SK-N-SH treated with all-trans-retinoic acid at 6 μM for 48 hours (cell line): ENCODE data around the gene AP1G2.

Source experiments
- ATAC-seq: fragments of 200-7000 bp; cut with Tn5 transposase; 3 replicates; pipeline ENCODE4 v1.9.1; 2020; ENCODE audit warnings: mild to moderate bottlenecking, moderate library complexity
- ARNTL ChIP-seq: fragments of 450-650 bp; formaldehyde crosslinking; IDR thresholded peaks from 2 replicates; pipeline ENCODE4 v1.5.0; 2020; ENCODE audit warnings: low read depth, mild to moderate bottlenecking, moderate library complexity, borderline replicate concordance
- BACH2 ChIP-seq: fragments of 250-450 bp; sonication (Bioruptor Pico); IDR thresholded peaks from 2 replicates; pipeline ENCODE4 v1.9.0; 2021; ENCODE audit warnings: mild to moderate bottlenecking, borderline replicate concordance
- CSDC2 ChIP-seq: fragments of 250-450 bp; sonication (Bioruptor Pico); IDR thresholded peaks from 2 replicates; pipeline ENCODE4 v1.5.0; 2020; ENCODE audit warnings: mild to moderate bottlenecking, moderate library complexity
- ESRRG ChIP-seq: fragments of 250-450 bp; sonication (Bioruptor Pico); IDR thresholded peaks from 2 replicates; pipeline ENCODE4 v1.6.1; 2021; ENCODE audit warnings: mild to moderate bottlenecking
- GLIS3 ChIP-seq: fragments of 250-450 bp; sonication (Bioruptor Pico); IDR thresholded peaks from 2 replicates; pipeline ENCODE4 v1.5.0; 2020; ENCODE audit warnings: mild to moderate bottlenecking, moderate library complexity
- ISL1 ChIP-seq: fragments of 250-450 bp; sonication (Bioruptor Pico); IDR thresholded peaks from 2 replicates; pipeline ENCODE4 v2.1.2; 2022; ENCODE audit warnings: mild to moderate bottlenecking, moderate library complexity
- OSR1 ChIP-seq: fragments of 250-450 bp; sonication (Bioruptor Pico); IDR thresholded peaks from 2 replicates; pipeline ENCODE4 v1.8.0; 2022; ENCODE audit warnings: moderate library complexity, mild to moderate bottlenecking, inconsistent platforms
- PPARA ChIP-seq: fragments of 250-450 bp; sonication (Bioruptor Pico); IDR thresholded peaks from 2 replicates; pipeline ENCODE4 v1.5.0; 2020; ENCODE audit warnings: mild to moderate bottlenecking, borderline replicate concordance
- RARB ChIP-seq: fragments of 250-450 bp; sonication (Bioruptor Pico); IDR thresholded peaks from 2 replicates; pipeline ENCODE4 v1.8.0; 2021; ENCODE audit warnings: mild to moderate bottlenecking, moderate library complexity
- SNAI2 ChIP-seq: fragments of 250-450 bp; sonication (Bioruptor Pico); IDR thresholded peaks from 2 replicates; pipeline ENCODE4 v1.5.0; 2020; ENCODE audit warnings: mild to moderate bottlenecking, moderate library complexity
- TCF4 ChIP-seq: fragments of 250-450 bp; sonication (Bioruptor Pico); IDR thresholded peaks from 2 replicates; pipeline ENCODE4 v1.8.0; 2021; ENCODE audit warnings: mild to moderate bottlenecking, moderate library complexity, borderline replicate concordance
- TOX ChIP-seq: fragments of 250-450 bp; sonication (Bioruptor Pico); IDR thresholded peaks from 2 replicates; pipeline ENCODE4 v1.8.0; 2021; ENCODE audit warnings: mild to moderate bottlenecking, moderate library complexity, borderline replicate concordance
- ZC3H10 ChIP-seq: fragments of 250-450 bp; sonication (Bioruptor Pico); IDR thresholded peaks from 2 replicates; pipeline ENCODE4 v1.5.1; 2021; ENCODE audit warnings: mild to moderate bottlenecking, moderate library complexity
- ZFP3 ChIP-seq: fragments of 250-450 bp; sonication (Bioruptor Pico); IDR thresholded peaks from 2 replicates; pipeline ENCODE4 v1.5.0; 2020; ENCODE audit warnings: mild to moderate bottlenecking, moderate library complexity
- ZFP30 ChIP-seq: fragments of 450-650 bp; formaldehyde crosslinking; IDR thresholded peaks from 2 replicates; pipeline ENCODE4 v1.5.0; 2022; ENCODE audit warnings: mild to moderate bottlenecking, moderate library complexity
- ZNF565 ChIP-seq: fragments of 450-650 bp; formaldehyde crosslinking; conservative IDR thresholded peaks from 2 replicates; pipeline ENCODE4 v1.5.0; 2020; ENCODE audit warnings: low read depth, mild to moderate bottlenecking, moderate library complexity
- ZNF70 ChIP-seq: fragments of 450-650 bp; formaldehyde crosslinking; IDR thresholded peaks from 2 replicates; pipeline ENCODE4 v1.5.0; 2020; ENCODE audit warnings: mild to moderate bottlenecking, moderate library complexity
- ZNF8 ChIP-seq: fragments of 450-650 bp; formaldehyde crosslinking; IDR thresholded peaks from 2 replicates; pipeline ENCODE4 v1.5.0; 2020; ENCODE audit warnings: mild to moderate bottlenecking, moderate library complexity
- TF ChIP-seq, protein P1 (sequence below): fragments of 250-450 bp; sonication (Bioruptor Pico); IDR thresholded peaks from 2 replicates; pipeline ENCODE4 v1.8.0; 2020; ENCODE audit warnings: mild to moderate bottlenecking, moderate library complexity, borderline replicate concordance
- TF ChIP-seq, protein P2 (sequence below): fragments of 250-450 bp; sonication (Bioruptor Pico); IDR thresholded peaks from 2 replicates; pipeline ENCODE4 v1.8.0; 2021; ENCODE audit warnings: low read depth, mild to moderate bottlenecking, moderate library complexity, borderline replicate concordance
- TF ChIP-seq, protein P3 (sequence below): fragments of 250-450 bp; sonication (Bioruptor Pico); IDR thresholded peaks from 2 replicates; pipeline ENCODE4 v1.5.0; 2020; ENCODE audit warnings: mild to moderate bottlenecking, moderate library complexity
- TF ChIP-seq, protein P4 (sequence below): fragments of 250-450 bp; sonication (Bioruptor Pico); IDR thresholded peaks from 2 replicates; pipeline ENCODE4 v1.5.1; 2021; ENCODE audit warnings: mild to moderate bottlenecking, moderate library complexity
- TF ChIP-seq, protein P5 (sequence below): fragments of 250-450 bp; sonication (Bioruptor Pico); IDR thresholded peaks from 2 replicates; pipeline ENCODE4 v1.5.1; 2020; ENCODE audit warnings: low read depth, mild to moderate bottlenecking, moderate library complexity

Gene AP1G2

DNA sequence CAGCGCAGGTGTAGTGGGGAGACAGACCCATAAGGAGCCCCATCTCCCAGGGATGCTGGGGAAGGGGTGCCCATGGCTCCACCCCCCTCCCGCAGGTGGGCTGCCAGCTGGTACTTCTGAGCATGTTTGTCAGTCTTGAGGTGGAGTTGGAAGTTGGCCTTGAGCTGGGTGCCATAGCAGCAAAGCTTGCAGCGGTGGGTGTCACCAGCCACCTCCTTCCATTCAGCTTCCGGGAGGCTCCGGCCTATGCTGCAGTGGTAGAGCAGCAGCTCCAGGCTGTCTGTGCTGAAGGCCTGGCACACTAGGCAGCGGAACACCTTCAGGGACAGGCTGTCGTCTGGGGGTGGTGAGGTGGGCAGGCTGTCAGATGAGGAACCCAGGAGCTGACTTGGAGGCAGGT lies 34.9 kb downstream of the AP1G2 start (continued):
- no peak for TF ChIP-seq TCF4 (CRISPR knock-in tag)
- TF ChIP-seq ZNF8 (CRISPR knock-in tag) = no peak
- TF ChIP-seq OSR1 (CRISPR knock-in tag) = no peak
- TF ChIP-seq, all 23 proteins: peak for 0

DNA sequence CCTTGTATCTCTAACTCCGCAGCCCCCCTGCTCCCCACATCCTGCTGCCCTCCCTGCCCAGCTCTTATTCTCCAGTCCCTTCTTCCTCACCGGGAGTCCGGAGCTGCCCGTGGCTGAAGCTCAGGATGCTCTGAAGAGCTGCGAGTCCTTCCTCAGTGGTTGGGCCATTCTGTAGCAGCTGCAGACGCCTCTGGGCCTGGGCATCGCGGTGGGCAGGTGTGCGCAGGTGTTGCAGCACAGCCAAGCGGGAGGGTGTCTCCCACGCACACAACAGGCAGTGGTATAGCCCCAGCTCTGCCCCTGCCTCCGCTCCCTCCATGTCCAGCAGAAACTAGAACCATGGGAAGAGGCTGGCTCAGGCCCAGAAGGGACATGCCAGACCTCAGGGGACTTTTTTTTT lies 36.2 kb downstream of the AP1G2 start:
- no peak for ATAC-seq

DNA sequence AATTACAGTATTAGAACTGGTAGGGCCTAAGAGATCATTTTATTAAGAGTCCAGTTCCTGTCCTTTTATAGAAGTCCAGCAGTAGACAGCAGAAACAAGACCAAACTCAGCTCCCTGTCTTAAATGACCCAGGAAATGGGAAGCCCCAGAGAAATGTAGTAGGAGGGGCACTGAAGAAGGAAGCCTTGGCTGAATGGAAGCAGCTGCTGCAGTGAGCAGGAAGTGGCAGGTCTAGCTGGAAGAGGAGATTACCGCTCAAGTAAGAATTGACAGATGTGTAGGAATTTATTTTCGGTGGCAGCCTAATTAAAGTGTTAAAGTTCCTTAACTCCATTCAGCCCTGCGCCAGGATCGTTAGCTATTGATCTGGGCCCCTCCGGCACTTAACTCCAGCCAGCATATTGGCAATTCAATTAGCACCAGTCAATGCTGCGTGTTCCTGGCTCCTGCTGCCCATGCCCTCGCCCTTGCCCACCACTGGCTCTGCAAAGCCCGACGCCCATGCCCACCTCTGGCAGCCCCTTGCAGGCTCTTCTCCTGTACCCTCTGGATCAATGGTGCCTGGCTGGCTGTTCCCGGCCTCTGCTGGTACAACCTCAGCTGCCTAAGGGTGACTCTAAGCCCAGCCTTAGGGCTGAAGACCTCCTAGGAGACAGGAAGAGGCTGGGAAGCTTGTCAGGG lies 37.1 kb downstream of the AP1G2 start:
- ATAC-seq = no peak
- TF ChIP-seq, protein P1, sequence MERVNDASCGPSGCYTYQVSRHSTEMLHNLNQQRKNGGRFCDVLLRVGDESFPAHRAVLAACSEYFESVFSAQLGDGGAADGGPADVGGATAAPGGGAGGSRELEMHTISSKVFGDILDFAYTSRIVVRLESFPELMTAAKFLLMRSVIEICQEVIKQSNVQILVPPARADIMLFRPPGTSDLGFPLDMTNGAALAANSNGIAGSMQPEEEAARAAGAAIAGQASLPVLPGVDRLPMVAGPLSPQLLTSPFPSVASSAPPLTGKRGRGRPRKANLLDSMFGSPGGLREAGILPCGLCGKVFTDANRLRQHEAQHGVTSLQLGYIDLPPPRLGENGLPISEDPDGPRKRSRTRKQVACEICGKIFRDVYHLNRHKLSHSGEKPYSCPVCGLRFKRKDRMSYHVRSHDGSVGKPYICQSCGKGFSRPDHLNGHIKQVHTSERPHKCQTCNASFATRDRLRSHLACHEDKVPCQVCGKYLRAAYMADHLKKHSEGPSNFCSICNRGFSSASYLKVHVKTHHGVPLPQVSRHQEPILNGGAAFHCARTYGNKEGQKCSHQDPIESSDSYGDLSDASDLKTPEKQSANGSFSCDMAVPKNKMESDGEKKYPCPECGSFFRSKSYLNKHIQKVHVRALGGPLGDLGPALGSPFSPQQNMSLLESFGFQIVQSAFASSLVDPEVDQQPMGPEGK (CRISPR knock-in tag) = no peak
- TF ChIP-seq ZFP30 (CRISPR knock-in tag) (no peak), TOX (no peak), ZNF70 (CRISPR knock-in tag) (no peak), ZNF565 (CRISPR knock-in tag) (no peak), TCF4 (CRISPR knock-in tag) (no peak)
- TF ChIP-seq, protein P2, sequence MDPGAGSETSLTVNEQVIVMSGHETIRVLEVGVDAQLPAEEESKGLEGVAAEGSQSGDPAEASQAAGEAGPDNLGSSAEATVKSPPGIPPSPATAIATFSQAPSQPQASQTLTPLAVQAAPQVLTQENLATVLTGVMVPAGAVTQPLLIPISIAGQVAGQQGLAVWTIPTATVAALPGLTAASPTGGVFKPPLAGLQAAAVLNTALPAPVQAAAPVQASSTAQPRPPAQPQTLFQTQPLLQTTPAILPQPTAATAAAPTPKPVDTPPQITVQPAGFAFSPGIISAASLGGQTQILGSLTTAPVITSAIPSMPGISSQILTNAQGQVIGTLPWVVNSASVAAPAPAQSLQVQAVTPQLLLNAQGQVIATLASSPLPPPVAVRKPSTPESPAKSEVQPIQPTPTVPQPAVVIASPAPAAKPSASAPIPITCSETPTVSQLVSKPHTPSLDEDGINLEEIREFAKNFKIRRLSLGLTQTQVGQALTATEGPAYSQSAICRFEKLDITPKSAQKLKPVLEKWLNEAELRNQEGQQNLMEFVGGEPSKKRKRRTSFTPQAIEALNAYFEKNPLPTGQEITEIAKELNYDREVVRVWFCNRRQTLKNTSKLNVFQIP (CRISPR knock-in tag) = no peak

More for the DNA sequence above, 36.2 kb downstream of the AP1G2 start:
- TF ChIP-seq OSR1 (CRISPR knock-in tag) (no peak), GLIS3 (CRISPR knock-in tag) (no peak), SNAI2 (CRISPR knock-in tag) (no peak), PPARA (no peak), TOX (no peak), ARNTL (CRISPR knock-in tag) (no peak), RARB (CRISPR knock-in tag) (no peak), BACH2 (CRISPR knock-in tag) (no peak), ESRRG (CRISPR knock-in tag) (no peak), CSDC2 (CRISPR knock-in tag) (no peak), ZC3H10 (CRISPR knock-in tag) (no peak), ZNF8 (CRISPR knock-in tag) (no peak), ZFP3 (no peak), ZNF70 (CRISPR knock-in tag) (no peak), ISL1 (CRISPR knock-in tag) (no peak)
- TF ChIP-seq, protein P3, sequence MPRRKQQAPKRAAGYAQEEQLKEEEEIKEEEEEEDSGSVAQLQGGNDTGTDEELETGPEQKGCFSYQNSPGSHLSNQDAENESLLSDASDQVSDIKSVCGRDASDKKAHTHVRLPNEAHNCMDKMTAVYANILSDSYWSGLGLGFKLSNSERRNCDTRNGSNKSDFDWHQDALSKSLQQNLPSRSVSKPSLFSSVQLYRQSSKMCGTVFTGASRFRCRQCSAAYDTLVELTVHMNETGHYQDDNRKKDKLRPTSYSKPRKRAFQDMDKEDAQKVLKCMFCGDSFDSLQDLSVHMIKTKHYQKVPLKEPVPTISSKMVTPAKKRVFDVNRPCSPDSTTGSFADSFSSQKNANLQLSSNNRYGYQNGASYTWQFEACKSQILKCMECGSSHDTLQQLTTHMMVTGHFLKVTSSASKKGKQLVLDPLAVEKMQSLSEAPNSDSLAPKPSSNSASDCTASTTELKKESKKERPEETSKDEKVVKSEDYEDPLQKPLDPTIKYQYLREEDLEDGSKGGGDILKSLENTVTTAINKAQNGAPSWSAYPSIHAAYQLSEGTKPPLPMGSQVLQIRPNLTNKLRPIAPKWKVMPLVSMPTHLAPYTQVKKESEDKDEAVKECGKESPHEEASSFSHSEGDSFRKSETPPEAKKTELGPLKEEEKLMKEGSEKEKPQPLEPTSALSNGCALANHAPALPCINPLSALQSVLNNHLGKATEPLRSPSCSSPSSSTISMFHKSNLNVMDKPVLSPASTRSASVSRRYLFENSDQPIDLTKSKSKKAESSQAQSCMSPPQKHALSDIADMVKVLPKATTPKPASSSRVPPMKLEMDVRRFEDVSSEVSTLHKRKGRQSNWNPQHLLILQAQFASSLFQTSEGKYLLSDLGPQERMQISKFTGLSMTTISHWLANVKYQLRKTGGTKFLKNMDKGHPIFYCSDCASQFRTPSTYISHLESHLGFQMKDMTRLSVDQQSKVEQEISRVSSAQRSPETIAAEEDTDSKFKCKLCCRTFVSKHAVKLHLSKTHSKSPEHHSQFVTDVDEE (CRISPR knock-in tag) = no peak
- TF ChIP-seq, protein P4, sequence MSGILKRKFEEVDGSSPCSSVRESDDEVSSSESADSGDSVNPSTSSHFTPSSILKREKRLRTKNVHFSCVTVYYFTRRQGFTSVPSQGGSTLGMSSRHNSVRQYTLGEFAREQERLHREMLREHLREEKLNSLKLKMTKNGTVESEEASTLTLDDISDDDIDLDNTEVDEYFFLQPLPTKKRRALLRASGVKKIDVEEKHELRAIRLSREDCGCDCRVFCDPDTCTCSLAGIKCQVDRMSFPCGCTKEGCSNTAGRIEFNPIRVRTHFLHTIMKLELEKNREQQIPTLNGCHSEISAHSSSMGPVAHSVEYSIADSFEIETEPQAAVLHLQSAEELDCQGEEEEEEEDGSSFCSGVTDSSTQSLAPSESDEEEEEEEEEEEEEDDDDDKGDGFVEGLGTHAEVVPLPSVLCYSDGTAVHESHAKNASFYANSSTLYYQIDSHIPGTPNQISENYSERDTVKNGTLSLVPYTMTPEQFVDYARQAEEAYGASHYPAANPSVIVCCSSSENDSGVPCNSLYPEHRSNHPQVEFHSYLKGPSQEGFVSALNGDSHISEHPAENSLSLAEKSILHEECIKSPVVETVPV (CRISPR knock-in tag) = no peak
- TF ChIP-seq, protein P1 (CRISPR knock-in tag) = no peak
- TF ChIP-seq, protein P5, sequence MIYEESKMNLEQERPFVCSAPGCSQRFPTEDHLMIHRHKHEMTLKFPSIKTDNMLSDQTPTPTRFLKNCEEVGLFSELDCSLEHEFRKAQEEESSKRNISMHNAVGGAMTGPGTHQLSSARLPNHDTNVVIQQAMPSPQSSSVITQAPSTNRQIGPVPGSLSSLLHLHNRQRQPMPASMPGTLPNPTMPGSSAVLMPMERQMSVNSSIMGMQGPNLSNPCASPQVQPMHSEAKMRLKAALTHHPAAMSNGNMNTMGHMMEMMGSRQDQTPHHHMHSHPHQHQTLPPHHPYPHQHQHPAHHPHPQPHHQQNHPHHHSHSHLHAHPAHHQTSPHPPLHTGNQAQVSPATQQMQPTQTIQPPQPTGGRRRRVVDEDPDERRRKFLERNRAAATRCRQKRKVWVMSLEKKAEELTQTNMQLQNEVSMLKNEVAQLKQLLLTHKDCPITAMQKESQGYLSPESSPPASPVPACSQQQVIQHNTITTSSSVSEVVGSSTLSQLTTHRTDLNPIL (CRISPR knock-in tag) = no peak
- TF ChIP-seq, protein P2 (CRISPR knock-in tag) = no peak
- TF ChIP-seq, all 23 proteins: peak for 0
